IPS DF 4.7 (cell line): ENCODE results near the gene RABL6.
"Not testable (repeated sequence)": the region's sequence is repeated elsewhere in the genome, so short reads cannot be mapped to it uniquely, and the experiment has no call there.

Experiments
- DNase-seq: peaks from one replicate; pipeline ENCODE4 v3.0.0-alpha.2; 2013; ENCODE audit warnings: low spot score; ENCODE audit errors: extremely low read depth

RABL6 gene

DNA sequence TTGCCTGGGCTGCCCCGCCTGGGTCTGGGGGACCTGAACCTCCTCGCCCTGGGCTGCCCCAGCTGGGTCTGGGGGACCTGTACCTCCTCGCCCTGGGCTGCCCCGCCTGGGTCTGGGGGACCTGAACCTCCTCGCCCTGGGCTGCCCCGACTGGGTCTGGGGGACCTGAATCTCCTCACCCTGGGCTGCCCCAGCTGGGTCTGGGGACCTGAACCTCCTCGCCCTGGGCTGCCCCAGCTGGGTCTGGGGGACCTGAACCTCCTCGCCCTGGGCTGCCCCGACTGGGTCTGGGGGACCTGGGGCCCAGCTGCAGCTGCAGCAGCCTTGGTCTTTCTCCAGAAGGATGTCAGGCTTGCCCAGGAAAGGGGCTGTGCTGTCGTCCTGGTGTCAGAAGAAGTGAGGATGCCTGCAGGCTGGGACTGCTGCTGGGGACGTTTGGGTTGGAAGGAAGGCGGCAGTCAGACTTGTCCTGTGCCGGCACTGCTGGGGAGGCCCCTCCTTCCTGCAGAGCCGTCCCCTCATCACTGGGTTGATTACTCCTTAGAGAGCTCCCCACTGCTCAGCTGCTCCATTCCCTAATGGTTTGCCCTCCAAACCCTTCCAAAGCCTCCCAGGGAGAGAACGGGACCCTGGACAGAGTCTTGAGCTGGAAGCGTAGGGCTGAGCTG, 25.8 kb downstream of the RABL6 start:
- DNase-seq = not testable (repeated sequence)

DNA sequence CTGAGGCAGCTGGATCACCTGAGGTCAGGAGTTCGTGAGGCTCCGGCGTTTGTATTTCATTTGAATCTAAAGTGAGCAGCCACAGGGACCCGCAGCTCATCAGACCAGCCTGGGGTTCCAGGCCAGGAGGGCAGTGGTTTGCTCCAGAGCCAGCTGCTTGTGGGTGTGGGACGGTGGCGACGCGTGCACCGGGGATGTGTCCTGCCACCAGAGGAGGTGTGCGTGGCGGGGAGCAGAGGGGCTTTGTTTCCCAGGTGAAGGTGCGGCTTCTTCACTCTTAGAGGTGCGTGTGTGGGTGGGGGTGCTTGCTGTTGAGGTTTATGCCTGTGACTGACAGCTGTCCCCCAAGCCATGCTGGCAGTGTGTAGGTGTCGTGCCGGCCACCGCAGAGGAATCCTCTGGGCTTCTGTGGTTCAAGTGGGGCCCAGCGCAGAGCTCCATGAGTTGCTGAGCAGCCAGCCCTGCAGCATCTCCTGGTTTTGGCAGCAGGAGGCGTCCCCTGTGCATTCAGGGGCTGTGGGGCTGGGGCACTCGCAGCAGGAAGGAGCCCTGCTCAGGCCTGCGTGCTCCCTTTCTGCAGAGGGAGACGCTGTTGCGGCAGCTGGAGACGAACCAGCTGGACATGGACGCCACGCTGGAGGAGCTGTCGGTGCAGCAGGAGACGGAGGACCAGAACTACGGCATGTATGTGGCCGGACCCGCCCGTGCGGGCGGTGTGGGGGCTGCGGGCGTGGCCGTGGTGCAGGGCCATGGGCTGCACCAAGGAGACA, 27.6 kb downstream of the RABL6 start:
- DNase-seq = no peak

DNA sequence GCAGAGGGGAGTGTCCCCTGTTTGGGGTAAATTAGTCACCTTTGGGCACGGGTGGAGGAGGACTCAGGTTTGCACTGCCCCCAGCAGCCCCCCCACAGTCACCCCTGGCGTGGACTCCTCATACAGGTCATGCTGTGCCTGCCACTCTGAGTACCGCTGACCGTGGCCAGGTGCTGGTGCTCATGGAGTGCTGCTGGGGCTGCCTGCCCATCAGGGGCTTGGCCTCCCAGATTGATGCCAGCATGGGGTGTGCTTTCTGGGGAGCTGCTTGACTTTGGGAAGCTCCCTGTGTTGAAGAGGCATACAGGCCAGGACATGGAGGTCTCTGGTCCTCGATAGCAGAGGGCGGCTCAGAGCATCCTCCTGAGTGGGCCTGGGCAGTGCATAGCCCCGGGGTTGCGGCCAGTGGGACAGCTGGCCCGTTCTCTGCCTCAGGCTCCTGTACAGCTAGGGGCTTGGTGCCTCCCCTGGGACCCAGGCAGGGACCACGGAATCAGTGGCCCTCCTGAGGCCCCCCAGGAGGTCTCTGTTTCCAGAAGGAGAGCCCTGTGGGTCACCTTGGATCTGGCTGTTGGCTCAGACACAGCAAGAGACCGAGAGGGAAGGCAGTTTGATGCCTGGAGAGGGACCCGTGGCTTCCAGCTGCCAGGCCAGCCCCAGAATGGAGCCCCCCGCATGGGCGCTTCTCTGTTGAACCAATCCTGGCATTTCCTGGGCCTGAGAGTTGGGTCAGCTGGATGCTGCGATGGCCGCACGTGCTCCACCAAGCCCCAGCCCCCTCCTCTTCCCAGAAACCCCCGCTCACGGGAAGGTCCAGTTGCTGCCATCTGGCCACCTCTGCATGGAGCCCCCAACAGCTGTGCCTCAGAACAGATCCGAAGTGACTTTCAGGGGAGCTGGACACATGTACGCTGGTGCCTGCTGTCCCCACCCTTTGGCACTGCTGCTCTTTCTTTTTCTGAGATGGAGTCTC, 28.5 kb downstream of the RABL6 start:
- DNase-seq = no peak

DNA sequence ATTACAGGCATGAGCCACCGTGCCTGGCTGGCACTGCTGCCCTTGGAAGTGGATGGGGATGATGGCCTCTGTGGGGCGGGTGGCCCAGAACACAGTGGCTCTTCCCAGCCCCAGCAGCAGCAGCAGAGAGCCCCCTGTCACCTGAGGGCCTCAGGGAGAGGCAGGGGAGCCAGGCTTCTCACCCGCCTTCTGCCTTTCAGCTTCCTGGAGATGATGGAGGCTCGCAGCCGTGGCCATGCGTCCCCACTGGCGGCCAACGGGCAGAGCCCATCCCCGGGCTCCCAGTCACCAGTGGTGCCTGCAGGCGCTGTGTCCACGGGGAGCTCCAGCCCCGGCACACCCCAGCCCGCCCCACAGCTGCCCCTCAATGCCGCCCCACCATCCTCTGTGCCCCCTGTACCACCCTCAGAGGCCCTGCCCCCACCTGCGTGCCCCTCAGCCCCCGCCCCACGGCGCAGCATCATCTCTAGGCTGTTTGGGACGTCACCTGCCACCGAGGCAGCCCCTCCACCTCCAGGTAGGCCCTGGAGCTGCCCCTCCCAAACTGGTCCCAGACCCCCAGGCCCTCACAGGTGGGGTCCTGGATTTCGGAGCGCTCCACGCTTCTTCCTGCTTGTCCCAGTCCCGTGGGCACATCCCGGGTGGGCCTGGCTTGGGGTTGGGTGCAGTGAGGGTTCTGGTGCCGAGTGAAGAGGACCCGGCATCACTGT, 29.6 kb downstream of the RABL6 start:
- no peak for DNase-seq

DNA sequence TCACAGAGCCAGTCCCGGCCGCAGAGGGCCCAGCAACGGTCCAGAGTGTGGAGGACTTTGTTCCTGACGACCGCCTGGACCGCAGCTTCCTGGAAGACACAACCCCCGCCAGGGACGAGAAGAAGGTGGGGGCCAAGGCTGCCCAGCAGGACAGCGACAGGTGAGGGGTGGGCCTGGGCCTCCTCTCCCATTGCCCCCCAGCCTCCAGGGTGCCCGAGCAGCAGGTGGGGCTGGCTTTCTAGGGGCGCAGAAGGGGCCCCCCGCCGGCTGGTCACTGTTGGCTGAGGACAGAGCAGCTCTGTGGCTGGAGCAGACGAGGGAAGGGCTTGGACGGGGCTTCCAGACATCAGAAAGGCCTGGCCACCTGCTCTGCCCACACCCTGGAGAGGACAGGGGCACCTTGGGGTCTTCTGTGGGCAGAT, 30.1 kb downstream of the RABL6 start:
- DNase-seq = not testable (repeated sequence)

DNA sequence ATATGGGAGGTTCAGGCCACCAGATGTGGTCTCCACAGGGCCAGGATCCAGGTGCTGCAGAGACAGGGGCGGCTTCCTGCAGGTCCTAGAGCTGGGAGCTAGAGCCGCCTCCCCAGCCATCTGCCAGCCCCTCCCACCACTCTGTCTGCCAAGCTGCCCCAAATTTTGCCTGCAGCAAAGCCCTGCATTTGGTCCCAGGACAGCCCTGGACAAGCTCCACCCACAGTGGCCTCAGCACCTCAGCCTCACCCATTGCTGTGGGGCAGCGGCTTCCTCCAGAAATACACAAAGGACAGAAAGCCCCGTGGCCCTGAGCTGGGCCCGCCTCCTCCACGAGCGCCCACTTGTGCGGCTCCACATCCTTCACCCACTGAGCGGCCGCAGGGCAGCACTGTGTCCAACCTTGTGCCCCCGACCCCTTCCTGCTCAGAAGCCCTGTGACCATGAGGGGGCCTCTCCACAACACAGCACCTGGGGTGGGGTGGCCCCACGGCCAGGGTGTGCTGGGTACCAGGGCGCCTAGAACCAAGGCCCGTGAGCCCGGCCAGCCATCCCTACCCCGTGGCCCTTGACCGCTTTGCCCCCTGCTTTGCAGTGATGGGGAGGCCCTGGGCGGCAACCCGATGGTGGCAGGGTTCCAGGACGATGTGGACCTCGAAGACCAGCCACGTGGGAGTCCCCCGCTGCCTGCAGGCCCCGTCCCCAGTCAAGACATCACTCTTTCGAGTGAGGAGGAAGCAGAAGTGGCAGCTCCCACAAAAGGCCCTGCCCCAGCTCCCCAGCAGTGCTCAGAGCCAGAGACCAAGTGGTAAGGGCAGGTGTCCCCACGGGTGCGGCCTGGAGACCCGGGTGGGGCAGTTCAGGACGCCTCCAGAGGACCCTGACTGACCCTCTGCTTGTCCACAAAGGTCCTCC, 30.8 kb downstream of the RABL6 start:
- DNase-seq = no peak

DNA sequence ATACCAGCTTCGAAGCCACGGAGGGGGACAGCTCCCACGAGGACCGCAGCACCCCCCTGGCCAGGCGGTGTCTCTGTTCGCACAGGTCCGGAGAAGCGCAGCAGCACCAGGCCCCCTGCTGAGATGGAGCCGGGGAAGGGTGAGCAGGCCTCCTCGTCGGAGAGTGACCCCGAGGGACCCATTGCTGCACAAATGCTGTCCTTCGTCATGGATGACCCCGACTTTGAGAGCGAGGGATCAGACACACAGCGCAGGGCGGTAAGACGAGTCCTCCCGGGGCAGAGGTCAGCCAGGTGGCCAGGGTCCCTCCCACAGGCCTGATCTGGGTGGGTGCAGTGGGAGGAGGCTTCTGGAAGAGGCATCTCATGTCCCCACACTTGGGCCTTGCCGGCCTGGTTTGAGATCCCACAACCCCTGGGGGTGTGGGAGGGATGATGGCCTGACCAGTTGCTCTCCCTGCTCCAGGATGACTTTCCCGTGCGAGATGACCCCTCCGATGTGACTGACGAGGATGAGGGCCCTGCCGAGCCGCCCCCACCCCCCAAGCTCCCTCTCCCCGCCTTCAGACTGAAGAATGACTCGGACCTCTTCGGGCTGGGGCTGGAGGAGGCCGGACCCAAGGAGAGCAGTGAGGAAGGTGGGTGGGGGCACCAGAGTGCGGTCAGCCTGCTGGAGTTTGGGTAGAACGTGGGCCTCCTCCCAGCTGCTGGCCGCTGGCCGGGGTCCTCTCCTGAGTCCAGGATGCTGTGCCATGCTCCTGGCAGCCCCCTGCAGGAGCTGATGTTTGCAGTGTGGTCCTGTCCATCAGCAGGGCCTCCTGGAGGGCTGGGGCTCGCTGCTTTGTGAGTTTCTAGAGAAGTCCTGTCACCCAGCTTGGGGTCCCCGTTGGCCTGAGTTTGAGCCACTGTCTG, 31.7 kb downstream of the RABL6 start:
- no peak for DNase-seq

DNA sequence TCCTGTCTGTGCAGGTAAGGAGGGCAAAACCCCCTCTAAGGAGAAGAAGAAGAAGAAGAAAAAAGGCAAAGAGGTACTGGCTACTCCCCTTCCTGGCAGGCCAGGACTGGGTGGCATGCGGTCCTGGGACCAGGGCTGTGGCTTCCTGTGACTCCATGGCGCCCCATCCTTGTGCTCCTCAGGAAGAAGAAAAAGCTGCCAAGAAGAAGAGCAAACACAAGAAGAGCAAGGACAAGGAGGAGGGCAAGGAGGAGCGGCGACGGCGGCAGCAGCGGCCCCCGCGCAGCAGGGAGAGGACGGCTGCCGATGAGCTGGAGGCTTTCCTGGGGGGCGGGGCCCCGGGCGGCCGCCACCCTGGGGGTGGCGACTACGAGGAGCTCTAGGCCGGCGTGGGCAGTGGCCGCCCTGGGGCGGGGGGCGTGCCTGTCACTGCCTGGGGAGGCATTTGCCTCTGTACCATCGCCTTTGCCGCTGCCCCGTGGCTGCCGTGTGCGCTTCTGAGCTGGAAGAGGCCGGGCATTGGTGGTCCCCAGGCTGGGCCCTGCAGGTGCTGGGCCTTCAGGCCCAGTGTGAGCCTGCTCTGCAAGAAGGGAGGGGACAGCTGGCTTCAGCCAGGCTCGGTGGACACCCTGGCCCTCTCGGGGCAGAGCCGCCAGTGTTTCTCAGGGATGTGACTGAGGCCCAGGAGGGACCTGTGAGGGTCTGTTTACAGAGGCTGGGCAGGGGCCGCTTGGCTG, 32.6 kb downstream of the RABL6 start:
- DNase-seq = no peak

DNA sequence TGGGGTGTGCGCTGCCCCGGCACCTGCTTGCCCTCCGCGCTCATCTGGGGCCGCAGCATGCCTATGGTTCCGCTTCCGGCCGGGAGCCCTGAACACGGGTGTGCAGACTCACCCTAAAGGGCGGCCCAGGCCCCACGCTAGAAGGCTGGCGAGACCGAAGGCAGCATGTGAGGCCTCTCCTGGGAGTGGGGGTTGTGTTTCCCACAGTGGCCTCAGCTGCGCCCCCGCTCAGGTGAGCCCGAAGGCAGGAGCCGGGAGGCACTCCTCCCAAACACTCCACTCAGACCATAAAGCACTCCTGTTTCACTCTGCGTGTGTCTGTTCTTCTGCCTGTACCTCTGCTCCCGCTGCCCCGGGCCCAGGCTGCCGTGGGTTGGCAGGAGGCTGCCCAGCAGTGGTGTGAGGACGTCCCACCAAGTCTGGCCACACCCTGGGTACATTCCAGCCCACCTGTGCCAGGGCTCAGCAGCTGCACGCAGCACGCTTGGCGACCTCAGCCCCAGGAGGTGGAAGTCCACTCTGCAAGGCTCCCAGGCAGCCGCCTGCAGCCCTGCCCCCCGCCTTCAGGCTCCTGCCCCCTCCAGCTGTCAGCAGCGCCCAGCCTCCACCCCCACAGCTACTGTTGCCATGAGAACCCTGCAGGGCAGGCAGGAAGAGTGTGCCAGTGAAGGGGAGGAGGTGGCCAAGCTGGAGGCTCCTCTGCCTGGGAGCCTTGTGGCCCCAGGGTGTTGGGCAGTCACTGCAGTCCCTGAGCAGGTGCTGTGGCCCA, 33.3 kb downstream of the RABL6 start:
- DNase-seq = no peak

DNA sequence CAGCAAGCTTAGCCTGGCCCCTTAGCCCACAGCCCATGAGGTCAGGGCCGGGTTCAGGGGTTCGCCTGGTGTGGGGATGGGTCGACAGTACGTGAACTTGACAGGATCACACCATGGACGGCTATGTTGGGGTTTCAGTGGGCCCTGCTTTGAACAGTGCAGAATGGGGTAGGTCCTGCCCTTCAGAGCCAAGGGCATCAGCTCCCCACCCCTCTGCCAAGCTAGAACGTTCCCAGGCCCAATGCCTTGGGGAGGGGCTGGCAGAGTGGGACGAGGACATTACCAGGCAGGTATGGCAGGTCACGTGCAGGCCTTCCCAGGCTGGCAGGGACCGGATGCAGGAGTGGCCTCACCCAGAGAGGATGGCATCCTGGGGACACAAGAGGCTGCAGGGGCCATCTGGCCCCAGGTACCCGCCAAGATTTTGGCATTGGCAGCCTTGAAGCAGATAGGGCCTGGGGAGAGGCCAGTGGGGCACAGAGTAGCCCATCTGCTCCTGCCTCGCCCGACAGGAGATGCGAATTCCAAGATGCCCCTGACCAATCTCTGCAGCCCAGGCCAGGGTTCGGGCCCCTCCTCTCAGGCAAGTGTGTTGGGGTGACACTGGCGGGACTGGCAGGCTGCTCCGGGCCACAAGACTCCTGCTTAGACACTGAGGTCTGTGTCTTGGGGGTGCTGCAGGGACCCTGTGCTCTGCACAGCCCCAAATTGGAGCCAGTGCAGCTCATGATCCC, 34.1 kb downstream of the RABL6 start:
- not testable (repeated sequence) for DNase-seq

DNA sequence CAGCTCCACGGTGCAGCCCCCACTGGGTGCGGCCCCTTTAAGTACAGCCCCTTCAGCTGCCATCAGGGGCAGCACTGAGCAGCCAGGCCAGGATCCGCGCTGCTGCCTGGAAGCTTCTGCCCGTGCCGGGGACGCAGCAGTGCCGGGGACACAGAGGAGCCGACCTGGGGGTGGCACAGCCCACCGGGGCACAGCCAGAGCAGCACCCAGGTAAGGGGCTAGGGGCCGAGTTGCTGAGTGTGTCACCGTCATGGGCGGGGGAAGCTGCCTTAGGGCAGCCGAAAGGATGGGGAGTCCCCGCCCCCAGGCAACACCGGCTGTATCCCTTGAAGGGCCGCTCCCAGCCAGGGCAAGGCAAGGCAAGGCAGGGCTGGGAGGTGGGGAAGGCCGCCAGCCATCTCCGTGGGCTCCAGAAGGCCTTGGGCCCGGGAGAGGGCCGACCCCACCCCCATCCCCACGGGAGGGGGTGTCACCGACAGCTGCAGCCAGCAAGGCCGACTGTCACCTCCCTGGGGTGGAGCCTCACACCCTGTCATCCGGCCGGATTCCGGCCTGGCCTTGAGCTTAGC, 34.7 kb downstream of the RABL6 start, which contains the start of gene AJM1:
AJM1 (plus strand) TSS at position 99 of the 569 bp plus-strand sequence. CDS start 1,937 bp downstream, outside the sequence.
- DNase-seq = not testable (repeated sequence)

DNA sequence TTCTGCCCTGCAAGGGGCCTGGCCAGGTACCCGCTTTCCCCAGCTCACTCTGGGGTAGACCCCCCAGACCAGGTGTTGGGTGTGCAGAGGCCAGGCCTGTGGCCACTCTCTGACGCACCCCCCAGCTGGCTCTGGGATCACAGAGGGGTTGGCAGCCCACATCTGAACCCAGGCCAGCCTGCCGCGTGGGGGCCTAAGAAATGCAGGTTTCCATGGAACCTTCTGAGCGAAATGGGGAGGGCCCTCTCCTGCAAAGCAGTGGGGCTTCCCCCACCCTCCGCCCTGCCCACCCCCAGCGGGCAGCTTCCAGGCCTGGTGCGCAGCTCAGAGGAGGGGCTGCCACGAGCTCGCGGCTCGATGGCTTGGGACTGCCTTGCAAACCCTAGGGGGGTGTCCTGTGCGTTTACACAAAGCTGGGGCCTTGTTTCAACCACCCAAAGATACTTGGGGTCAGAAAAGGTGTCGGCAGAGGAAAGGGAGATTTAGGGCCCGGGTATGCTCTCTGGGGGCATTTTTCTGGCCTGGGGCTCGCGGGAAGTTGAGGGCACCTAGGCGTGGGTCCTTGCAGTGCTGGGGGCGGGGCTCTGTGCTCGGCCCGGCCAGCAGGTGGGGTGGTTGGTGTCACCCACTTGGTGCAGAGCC, 35.5 kb downstream of the RABL6 start:
- not testable (repeated sequence) for DNase-seq

DNA sequence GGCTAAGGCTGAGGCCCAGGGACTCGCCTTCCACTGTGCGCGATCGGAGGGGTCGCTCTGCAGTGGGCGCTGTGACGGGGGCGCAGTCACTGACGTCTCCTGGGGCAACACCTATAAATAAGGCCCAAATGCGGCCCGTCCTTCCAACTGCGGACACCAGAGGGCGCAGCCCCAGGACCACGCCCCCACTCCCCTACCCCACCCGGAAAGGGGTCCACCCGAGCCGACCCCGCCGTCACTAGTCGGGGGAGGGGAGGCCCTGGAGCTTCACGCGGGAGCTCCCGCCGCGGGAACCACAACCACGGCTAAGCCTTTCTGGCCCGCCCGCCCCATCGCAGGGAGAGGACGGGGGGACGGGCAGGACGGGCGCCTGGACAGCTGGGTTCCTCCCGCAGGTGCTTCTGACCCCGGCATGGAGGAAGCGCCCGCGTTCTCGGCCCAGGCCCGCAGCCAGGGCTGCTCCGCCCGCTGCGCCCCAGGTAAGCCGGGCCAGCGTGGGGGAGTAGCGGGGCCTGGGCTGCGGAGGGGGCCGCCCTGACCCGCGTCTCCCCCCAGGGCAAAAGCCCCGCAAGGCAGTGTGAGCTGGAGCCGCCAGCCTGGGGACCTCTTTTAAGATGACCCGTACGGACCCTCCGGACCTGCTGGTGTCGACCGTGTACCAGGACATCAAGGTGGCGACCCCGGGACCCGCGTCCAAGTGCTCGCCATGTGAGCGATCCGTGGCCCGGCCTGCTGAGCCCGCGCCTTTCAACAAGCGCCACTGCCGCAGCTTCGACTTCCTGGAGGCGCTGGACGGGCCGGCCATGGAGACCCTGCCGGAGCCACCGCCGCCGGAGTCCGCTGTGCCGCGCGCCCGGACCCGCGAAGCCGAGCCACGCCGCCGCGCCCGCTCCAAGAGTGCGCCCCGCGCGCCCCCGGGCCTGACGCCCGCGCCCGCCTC, 36.3 kb downstream of the RABL6 start:
- not testable (repeated sequence) for DNase-seq

DNA sequence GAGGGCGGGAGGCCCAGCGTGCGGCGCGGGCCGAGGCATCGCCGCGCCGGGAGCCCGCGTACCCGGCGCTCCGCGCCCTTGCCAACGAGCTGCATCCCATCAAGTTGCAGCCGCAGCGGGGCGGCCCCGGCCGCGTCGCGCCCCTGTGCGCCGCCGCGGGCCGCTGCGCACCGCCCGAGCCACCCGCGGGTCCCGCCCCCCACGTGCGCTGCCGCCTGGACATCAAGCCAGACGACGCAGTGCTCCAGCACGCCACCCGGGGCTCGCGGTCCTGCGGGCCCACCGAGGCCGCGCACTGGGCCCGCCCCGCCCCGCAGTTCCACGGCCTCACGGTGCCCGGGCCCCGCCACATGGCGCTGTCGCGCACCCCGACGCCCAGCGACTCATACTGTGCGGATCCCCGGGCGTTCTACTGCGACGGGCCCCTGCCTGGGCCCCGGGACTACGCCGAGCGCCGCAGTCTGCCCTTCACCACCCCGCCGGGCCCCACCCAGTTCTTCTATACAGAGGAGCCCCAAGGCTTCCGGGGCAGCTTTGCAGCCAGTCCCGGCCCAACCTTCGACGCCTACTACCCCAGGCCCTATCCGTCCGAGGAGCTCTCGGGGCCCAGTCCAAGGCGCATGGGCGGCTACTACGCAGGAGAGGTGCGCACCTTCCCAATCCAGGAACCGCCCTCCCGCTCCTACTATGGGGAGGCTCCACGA, 37.2 kb downstream of the RABL6 start:
- no peak for DNase-seq
